ENCODE results near the gene MAGEF1. TPM values are rescaled to one million over a fixed set of nuclear protein-coding genes. Genes with fewer than 3 reads are reported as not detected.

Gene MAGEF1
- total RNA-seq, 1 donor from 2014 or later, result 88.1 TPM

DNA sequence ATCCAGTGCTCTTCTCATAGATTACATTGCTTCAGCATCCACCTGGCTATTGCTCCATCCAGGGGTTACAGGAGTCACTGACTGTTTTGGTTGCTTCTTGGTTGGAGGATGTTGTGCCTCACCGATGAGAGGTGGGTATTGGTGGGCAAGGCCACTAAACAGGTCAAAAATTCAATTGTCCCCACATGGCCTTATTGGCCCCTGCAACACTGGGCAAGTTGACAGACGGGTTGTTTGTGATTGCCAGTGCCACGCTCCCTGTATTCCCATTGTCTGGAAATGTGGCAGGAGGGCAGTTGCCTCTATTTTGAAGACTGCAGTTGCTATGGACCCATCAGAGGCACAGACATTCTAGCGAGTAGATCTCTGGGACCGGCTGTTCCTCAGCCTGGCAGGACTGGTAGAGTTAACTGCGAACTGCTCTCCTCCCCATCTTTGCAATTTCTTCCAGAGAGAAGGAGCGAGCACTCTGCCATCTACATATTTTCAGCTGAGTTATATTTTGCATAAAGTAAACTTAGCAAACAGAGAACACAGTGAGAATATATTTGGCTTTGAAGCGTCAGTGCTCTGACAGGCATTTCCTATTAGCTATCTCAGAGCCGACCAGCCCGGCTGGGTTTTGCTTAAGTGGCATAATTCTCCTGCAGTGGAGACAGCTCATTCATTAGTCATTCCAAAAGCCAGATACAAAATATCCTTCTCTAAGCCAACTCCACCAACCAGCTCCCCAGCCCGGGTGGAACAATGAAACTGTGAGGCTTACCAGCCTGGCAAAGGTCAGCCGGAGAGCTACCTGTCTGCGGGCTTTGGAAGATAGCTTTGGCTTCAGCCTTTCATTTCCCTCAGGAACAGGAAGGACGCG is 26.0 kb upstream of the MAGEF1 start:
- no peaks in the 10 kb centered on the region for H3K9me3 ChIP-seq (ENCODE audit: low read depth)
- H4K20me1 ChIP-seq (ENCODE audit: low read depth), result no peaks in the 10 kb centered on the region
- Mint-ChIP-seq H3K27me3 (ENCODE audit: insufficient read depth, low read depth) (peaks cover 6% of the 10 kb centered on the region), H3K27ac (no peak overlapping the region), H3K4me1 (peaks cover 42% of the 10 kb centered on the region), H3K9me3 (no peaks in the 10 kb centered on the region), H3K36me3 (no peaks in the 10 kb centered on the region), H3K4me3 (no peak overlapping the region)
- H2AFZ ChIP-seq (replicated peaks), result no peak overlapping the region
- no peaks in the 10 kb centered on the region for H3K79me2 ChIP-seq (ENCODE audit: low read depth)
- H3K9ac ChIP-seq, result no peak overlapping the region
- H3K4me2 ChIP-seq, result no peak overlapping the region
- no peaks in the 10 kb centered on the region for H3K27me3 ChIP-seq
- H3F3A ChIP-seq (ENCODE audit: low read depth), result peaks cover 9% of the 10 kb centered on the region
- no peak for DNase-seq (ENCODE audit: low spot score)
- H3K4me1 ChIP-seq, result peaks cover 16% of the 10 kb centered on the region
- no peaks in the 10 kb centered on the region for H3K36me3 ChIP-seq
- TF ChIP-seq, protein P1, sequence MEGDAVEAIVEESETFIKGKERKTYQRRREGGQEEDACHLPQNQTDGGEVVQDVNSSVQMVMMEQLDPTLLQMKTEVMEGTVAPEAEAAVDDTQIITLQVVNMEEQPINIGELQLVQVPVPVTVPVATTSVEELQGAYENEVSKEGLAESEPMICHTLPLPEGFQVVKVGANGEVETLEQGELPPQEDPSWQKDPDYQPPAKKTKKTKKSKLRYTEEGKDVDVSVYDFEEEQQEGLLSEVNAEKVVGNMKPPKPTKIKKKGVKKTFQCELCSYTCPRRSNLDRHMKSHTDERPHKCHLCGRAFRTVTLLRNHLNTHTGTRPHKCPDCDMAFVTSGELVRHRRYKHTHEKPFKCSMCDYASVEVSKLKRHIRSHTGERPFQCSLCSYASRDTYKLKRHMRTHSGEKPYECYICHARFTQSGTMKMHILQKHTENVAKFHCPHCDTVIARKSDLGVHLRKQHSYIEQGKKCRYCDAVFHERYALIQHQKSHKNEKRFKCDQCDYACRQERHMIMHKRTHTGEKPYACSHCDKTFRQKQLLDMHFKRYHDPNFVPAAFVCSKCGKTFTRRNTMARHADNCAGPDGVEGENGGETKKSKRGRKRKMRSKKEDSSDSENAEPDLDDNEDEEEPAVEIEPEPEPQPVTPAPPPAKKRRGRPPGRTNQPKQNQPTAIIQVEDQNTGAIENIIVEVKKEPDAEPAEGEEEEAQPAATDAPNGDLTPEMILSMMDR (IDR thresholded peaks at IDR 0.05), result no peak
- TF ChIP-seq EZH2phosphoT487 (IDR thresholded peaks at IDR 0.05) (no peak), EZH2 (IDR thresholded peaks at IDR 0.05) (no peak)
- H3K27ac ChIP-seq, result no peak overlapping the region
- no peak overlapping the region for H3K4me3 ChIP-seq

DNA sequence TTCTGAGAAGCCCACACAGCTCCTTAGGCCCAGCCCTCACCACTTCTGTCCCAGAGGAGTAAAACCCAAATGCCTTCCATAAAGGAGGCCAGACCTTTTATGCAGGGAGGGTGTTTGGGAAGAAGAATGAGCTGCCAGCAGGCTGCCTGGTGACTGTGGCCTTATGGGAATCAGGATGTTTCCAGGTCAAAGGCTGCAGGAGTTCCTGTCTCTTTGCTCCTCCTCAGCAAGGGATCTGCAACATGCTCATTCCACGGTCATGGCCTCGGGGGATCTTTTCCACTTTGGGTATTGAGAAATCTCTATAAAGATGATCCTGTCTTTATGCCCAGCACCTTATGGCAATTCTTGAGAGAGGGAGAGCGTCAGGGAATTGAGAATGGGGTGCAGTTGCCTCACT is 25.2 kb upstream of the MAGEF1 start:
- Histone ChIP-seq H2AFZ (replicated peaks) (no peak overlapping the region), H3K36me3 (no peaks in the 10 kb centered on the region), H3K79me2 (ENCODE audit: low read depth) (no peaks in the 10 kb centered on the region), H3K9me3 (ENCODE audit: low read depth) (no peaks in the 10 kb centered on the region), H3K9ac (no peak overlapping the region), H3K27me3 (no peaks in the 10 kb centered on the region), H3K4me2 (no peak overlapping the region), H3F3A (ENCODE audit: low read depth) (peaks cover under 1% of the 10 kb centered on the region), H3K4me1 (peaks cover 14% of the 10 kb centered on the region), H4K20me1 (ENCODE audit: low read depth) (no peaks in the 10 kb centered on the region), H3K27ac (no peak overlapping the region), H3K4me3 (no peak overlapping the region)
- no peak for DNase-seq (ENCODE audit: low spot score)
- H3K9me3 Mint-ChIP-seq, result no peaks in the 10 kb centered on the region
- H3K27ac Mint-ChIP-seq, result no peak overlapping the region
- TF ChIP-seq EZH2phosphoT487 (IDR thresholded peaks at IDR 0.05) (no peak), EZH2 (IDR thresholded peaks at IDR 0.05) (no peak)
- TF ChIP-seq, protein P1 (IDR thresholded peaks at IDR 0.05), result no peak
- H3K4me3 Mint-ChIP-seq, result no peak overlapping the region
- H3K27me3 Mint-ChIP-seq (ENCODE audit: insufficient read depth, low read depth), result peaks cover 6% of the 10 kb centered on the region
- H3K36me3 Mint-ChIP-seq, result no peaks in the 10 kb centered on the region
- H3K4me1 Mint-ChIP-seq, result peaks cover 42% of the 10 kb centered on the region

DNA sequence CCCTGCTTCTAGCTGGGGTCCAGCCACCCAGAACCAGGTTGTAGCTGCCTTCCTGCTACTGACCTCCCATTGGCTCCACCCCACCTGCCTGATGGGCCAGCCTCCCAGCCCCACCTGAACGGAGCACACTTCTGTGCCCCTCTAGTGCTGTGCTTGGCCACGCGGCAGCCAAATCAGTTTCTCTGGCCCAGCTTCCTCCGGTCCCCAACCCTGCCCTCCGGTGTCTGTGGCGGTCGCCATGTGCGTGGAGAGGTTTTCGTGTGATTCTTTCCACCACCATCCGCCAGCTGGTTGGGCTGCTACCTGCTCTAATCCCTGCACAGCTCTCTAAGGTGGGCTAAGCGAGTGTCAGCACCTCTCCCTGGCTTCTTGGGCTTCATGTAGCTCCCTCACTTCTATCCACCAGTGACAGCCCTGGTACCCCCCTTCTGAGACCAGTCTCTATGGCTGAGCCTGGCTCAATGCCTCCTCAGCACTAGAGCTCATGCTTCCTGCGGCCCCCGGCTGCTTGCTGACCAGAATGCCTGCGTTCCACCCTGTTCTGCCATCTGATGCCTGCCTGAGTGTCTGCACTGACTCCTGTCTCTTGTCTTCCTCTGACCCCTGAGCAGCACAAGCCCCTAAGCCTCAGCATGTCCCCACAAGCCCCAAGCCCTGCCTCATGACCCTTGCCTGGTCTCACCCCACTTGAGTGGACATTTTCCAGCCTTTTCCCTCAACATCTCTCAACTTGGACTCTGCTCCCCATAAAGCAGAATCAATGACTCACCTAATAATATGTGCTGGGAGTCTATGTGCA is 23.2 kb upstream of the MAGEF1 start:
- no peak overlapping the region for H3K4me3 ChIP-seq
- TF ChIP-seq EZH2 (IDR thresholded peaks at IDR 0.05) (no peak), EZH2phosphoT487 (IDR thresholded peaks at IDR 0.05) (no peak)
- TF ChIP-seq, protein P1 (IDR thresholded peaks at IDR 0.05), result no peak
- H3F3A ChIP-seq (ENCODE audit: low read depth), result no peaks in the 10 kb centered on the region
- H3K9me3 ChIP-seq (ENCODE audit: low read depth), result no peaks in the 10 kb centered on the region
- H3K4me1 ChIP-seq, result peaks cover 8% of the 10 kb centered on the region
- H3K9ac ChIP-seq, result no peak overlapping the region
- no peaks in the 10 kb centered on the region for H3K27me3 ChIP-seq
- no peaks in the 10 kb centered on the region for H4K20me1 ChIP-seq (ENCODE audit: low read depth)
- Mint-ChIP-seq H3K4me3 (no peak overlapping the region), H3K4me1 (peaks cover 47% of the 10 kb centered on the region), H3K9me3 (no peaks in the 10 kb centered on the region), H3K27me3 (ENCODE audit: insufficient read depth, low read depth) (peaks cover 7% of the 10 kb centered on the region), H3K36me3 (no peaks in the 10 kb centered on the region), H3K27ac (peak overlapping the region; percentile 4)
- H2AFZ ChIP-seq (replicated peaks), result no peak overlapping the region
- no peak overlapping the region for H3K4me2 ChIP-seq
- H3K27ac ChIP-seq, result no peak overlapping the region
- no peak for DNase-seq (ENCODE audit: low spot score)
- H3K36me3 ChIP-seq, result no peaks in the 10 kb centered on the region
- H3K79me2 ChIP-seq (ENCODE audit: low read depth), result no peaks in the 10 kb centered on the region
